Epidermal melanocyte (primary cell): ENCODE results near the gene SCML1.
"Not testable (repeated sequence)": the region's sequence is repeated elsewhere in the genome, so short reads cannot be mapped to it uniquely, and the experiment has no call there.

Experiments used
- DNase-seq: peaks from one replicate; pipeline ENCODE4 v3.0.0; 2011; ENCODE audit warnings: low spot score; ENCODE audit not compliant: insufficient read length

SCML1 gene

DNA sequence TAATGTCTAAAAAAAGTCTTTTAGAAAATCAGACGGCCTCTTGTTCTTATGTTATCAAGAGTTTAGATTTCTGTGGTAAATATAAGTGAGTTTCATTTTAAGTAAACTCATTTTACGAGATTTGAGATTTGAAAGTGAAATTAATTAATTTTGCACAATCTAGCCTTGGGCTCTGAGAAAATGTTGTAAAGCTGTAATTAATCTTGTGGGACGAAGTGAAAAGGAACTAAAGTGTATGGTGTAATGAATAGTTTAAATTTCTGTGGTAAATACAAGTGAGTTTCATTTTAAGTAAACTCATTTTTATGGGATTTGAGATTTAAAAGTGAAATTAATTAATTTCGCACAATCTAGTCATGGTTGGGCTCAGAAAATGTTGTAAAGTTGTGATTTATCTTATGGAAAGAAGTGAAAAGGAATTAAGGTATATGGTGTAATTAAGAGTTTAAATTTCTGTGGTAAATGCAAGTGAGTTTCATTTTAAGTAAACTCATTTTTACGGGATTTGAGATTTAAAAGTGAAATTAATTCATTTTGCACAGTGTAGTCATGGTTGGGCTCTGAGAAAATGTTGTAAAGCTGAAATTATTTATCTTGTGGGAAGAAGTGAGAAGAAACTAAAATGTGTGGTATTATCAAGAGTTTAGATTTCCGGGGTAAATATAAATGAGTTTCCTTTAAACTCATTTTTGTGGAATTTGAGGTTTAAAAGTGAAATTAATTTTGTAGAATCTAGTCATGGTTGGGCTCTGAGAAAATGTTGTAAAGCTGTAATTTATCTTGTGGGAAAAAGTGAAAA, 1.6 kb downstream of the SCML1 start:
- DNase-seq: no peak

- DNase-seq: no peak
Measured at GRCh38 chrX:17740137-17741122, 3.1 kb downstream of the SCML1 start.

GRCh38 chrX:17741123-17741511, 3.8 kb downstream of the SCML1 start:
- no peak for DNase-seq

DNA sequence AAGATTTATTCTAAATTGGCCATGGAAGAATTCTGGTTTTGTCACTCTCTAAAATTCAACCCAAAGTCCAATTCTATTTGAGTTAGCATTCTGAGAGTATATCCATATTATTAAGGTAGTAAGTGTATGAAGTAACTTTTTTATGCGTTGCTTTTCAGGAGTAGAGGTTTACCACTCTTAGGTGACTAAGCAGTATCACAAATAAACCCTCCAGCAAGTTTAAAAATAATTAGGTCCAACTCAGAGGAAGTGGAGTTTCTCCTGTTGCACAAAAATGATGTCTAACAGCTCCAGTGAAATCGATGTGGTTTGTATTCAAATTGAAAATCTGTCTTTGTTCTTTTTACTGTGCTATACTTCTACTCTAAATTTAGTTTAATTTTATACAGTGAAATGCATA, 6.6 kb downstream of the SCML1 start:
- DNase-seq: no peak

GRCh38 chrX:17744896-17745523, 7.7 kb downstream of the SCML1 start:
- no peak for DNase-seq

- DNase-seq: no peak
Measured at GRCh38 chrX:17747692-17748091, 10.4 kb downstream of the SCML1 start.

GRCh38 chrX:17748684-17749083, 11.4 kb downstream of the SCML1 start:
- DNase-seq: no peak

GRCh38 chrX:17750436-17750835, 13.1 kb downstream of the SCML1 start:
- no peak for DNase-seq

DNA sequence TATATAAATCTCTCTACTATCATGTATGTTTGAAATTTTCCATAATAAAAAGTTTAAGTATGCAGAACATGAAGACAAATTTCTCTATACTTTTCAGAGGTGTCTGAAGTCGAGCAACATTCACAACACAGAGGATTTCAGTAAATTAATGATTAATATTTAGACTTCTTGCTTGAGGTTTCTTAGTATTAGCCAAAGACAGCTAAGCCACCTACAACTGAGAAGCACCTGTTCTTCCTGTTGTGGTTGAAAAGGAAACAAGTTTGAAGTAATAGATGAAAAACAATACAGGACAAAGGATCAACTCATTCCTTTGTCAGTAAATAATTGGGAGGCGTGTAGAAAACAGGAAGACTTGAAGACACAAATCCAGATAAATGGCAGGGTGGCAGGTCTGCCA, 21.1 kb downstream of the SCML1 start:
- no peak for DNase-seq

DNA sequence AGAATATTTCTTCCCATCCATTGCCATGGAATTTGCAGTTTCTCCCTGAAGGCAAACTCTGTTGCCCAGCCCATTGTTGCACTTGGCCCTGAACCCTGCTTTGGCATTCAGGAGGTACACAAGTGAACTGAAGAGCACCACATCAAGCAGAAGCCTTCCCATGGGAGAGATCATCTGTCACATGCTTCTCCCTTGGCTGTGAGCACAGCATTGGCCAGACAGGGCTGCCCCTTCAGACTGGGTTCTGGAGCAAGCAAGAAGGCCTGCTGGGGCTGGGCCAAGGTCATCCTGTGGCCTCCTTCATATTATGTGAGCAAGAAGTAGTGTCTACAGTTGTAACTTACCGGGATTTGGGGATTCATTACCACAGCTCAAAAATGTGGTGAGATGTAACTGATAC, 22.7 kb downstream of the SCML1 start:
- no peak for DNase-seq

DNA sequence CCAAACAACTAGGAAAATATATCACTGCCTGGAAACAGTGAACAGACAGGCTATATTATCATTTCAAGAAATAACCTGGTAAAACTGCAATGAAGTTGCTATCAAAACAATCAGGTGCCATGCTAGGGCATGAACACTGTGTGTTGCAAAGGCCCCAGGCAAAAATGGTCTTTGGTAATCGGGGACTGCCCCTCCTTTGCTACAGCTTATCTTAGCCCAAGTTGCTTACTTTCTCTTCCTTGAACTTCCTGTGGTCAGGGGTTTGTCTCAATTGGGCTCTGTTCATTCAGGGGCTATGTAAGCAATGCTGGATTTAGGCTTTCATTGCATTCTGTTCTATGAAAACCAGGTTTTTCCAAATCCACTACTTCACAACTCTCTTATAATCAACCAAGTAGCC, 30.4 kb downstream of the SCML1 start:
- DNase-seq: no peak

GRCh38 chrX:17768997-17769396, 31.7 kb downstream of the SCML1 start:
- no peak for DNase-seq

GRCh38 chrX:17769701-17770269, 32.5 kb downstream of the SCML1 start:
- DNase-seq: no peak

DNA sequence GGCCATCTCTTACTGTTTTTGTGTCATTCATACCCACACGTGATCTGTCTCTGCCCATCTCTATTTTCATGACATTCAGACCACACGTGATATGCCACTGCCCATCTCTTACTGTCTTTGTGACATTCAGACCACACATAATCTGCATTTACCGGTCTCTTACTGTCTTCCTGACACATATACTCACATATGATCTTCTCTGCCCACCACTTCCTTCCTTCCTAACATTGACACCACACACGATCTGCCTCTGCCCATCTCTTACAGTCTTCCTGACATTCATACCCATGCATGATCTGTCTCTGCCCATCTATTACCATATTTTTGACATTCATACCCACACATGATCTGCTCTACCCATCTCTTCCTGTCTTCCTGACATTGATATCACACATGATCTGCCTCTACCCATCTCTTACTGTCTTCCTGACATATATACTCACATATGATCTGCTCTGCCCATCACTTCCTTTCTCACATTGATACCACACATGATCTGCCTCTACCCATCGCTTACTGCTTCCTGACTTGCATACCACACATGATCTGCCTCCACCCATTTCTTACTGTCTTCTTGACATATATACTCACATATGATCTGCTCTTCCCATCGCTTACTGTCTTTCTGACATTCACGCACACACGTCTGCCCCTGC, 36.1 kb downstream of the SCML1 start:
- no peak for DNase-seq

DNA sequence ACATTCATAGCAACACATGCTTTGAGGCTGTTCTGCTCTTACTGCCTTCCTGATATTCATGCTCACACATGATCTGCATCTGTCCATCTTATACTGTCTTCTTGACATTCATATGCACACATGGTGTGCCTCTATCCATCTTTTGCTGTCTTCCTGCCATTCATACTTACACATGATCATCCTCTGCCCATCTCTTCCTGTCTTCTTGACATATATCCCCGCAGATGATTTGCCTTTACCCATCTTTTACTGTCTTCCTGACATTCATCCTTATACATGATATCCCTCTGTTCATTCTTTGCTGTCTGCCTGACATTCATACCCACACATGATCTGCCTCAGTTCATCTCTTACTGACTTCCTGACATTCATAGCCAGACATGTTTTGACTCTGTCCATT, 36.8 kb downstream of the SCML1 start:
- DNase-seq: no peak

DNA sequence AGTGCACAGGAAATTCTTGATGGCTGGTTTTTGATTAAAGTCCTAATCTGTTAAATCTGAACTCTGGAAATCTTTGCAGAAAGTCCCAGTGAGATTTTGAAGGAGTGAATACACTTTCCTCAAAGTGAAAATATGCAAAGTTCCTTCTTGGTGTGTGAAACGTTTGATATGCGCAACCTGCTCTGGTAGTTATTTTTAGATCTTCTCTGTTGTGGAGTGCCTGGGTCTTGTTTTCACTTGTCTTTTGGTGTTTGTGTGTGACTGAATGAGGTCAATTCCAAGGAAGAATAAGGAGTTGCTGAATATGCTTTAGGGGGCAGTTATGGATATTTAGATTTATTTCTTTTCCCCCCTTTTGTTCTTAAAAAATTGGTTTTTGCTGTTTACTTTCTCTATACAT, 41.7 kb downstream of the SCML1 start:
- DNase-seq: no peak

GRCh38 chrX:17779434-17779833, 42.1 kb downstream of the SCML1 start:
- no peak for DNase-seq

DNA sequence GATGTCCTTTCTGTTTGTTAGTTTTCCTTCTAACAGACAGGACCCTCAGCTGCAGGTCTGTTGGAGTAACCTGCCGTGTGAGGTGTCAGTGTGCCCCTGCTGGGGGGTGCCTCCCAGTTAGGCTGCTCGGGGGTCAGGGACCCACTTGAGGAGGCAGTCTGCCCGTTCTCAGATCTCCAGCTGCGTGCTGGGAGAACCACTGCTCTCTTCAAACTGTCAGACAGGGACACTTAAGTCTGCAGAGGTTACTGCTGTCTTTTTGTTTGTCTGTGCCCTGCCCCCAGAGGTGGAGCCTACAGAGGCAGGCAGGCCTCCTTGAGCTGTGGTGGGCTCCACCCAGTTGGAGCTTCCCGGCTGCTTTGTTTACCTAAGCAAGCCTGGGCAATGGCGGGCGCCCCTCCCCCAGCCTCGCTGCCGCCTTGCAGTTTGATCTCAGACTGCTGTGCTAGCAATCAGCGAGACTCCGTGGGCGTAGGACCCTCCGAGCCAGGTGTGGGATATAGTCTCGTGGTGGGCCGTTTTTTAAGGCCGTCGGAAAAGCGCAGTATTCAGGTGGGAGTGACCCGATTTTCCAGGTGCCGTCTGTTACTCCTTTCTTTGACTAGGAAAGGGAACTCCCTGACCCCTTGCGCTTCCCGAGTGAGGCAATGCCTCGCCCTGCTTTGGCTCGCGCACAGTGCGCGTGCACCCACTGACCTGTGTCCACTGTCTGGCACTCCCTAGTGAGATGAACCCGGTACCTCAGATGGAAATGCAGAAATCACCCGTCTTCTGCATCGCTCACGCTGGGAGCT, 49.5 kb downstream of the SCML1 start:
- DNase-seq: not testable (repeated sequence)

- no peak for DNase-seq
Measured at GRCh38 chrX:17787557-17787956, 50.3 kb downstream of the SCML1 start.

DNA sequence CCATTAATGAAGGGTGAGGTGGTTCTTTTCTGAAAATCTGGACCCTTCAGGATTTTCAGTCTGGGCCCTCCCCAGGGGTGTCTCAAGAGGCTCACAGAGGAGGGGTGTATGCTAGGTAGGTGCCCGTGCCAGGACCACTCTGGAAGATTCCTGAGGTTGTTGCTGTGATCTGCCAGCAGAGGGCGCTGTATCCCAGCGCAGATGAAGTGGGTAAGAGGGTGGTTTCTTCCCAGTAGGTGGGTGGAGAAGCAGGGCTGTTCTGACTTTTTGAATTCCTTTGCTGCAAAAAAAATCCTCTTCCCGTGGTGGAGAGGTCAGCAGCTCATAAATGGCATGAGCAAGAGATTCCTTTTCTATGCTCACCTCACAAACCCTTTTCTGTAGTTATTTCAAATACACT, 51.1 kb downstream of the SCML1 start:
- DNase-seq: no peak
